Measurements from ENCODE around the gene ARHGAP20. TPM values are rescaled to one million over a fixed set of nuclear protein-coding genes. Genes with fewer than 3 reads are reported as not detected.
A peak's percentile ranks its signal among the peaks of the same experiment; 100 is the strongest.

Gene ARHGAP20
- 0.19 TPM for total RNA-seq
- long read RNA-seq: 0 reads

GRCh38 chr11:110711776-110712658, at the start of gene ARHGAP20:
ARHGAP20 (minus strand) TSS chr11:110712437; CDS start chr11:110712231, 206 bp downstream.
- intact Hi-C loops (cut with DNase I): loop anchor here (5.0 kb wide), 1 partner anchor 520 kb away; no protein-coding TSS in a partner anchor
- DNase-seq (ENCODE audit: low spot score): peak; percentile 77

- no peak for DNase-seq (ENCODE audit: low spot score)
- intact Hi-C loops (cut with DNase I): no loop called here
Observed at GRCh38 chr11:110761991-110762390, 49.8 kb upstream of the ARHGAP20 start.

GRCh38 chr11:110761131-110761530, 48.9 kb upstream of the ARHGAP20 start:
- DNase-seq (ENCODE audit: low spot score): no peak
- intact Hi-C loops (cut with DNase I): no loop called here

- intact Hi-C loops (cut with DNase I): no loop called here
- DNase-seq (ENCODE audit: low spot score): no peak
Observed at GRCh38 chr11:110759972-110760381, 47.7 kb upstream of the ARHGAP20 start.

GRCh38 chr11:110757962-110758755, 45.9 kb upstream of the ARHGAP20 start:
- intact Hi-C loops (cut with DNase I): no loop called here
- DNase-seq (ENCODE audit: low spot score): no peak

- intact Hi-C loops (cut with DNase I): no loop called here
- DNase-seq (ENCODE audit: low spot score): no peak
Observed at GRCh38 chr11:110757066-110757465, 44.8 kb upstream of the ARHGAP20 start.

GRCh38 chr11:110755941-110756340, 43.7 kb upstream of the ARHGAP20 start:
- intact Hi-C loops (cut with DNase I): no loop called here
- DNase-seq (ENCODE audit: low spot score): no peak

GRCh38 chr11:110752890-110753289, 40.7 kb upstream of the ARHGAP20 start:
- intact Hi-C loops (cut with DNase I): no loop called here
- DNase-seq (ENCODE audit: low spot score): no peak

GRCh38 chr11:110750100-110750499, 37.9 kb upstream of the ARHGAP20 start:
- no peak for DNase-seq (ENCODE audit: low spot score)
- intact Hi-C loops (cut with DNase I): no loop called here

GRCh38 chr11:110747531-110747930, 35.3 kb upstream of the ARHGAP20 start:
- intact Hi-C loops (cut with DNase I): no loop called here
- no peak for DNase-seq (ENCODE audit: low spot score)

- intact Hi-C loops (cut with DNase I): no loop called here
- no peak for DNase-seq (ENCODE audit: low spot score)
Observed at GRCh38 chr11:110738641-110739040, 26.4 kb upstream of the ARHGAP20 start.

- intact Hi-C loops (cut with DNase I): no loop called here
- DNase-seq (ENCODE audit: low spot score): no peak
Observed at GRCh38 chr11:110737593-110737992, 25.4 kb upstream of the ARHGAP20 start.

GRCh38 chr11:110736171-110736553, 23.9 kb upstream of the ARHGAP20 start:
- intact Hi-C loops (cut with DNase I): no loop called here
- DNase-seq (ENCODE audit: low spot score): no peak

GRCh38 chr11:110735455-110736170, 23.4 kb upstream of the ARHGAP20 start:
- no peak for DNase-seq (ENCODE audit: low spot score)
- intact Hi-C loops (cut with DNase I): no loop called here

GRCh38 chr11:110734790-110735189, 22.6 kb upstream of the ARHGAP20 start:
- DNase-seq (ENCODE audit: low spot score): no peak
- intact Hi-C loops (cut with DNase I): no loop called here

GRCh38 chr11:110730773-110731172, 18.5 kb upstream of the ARHGAP20 start:
- no peak for DNase-seq (ENCODE audit: low spot score)
- intact Hi-C loops (cut with DNase I): no loop called here

- intact Hi-C loops (cut with DNase I): no loop called here
- DNase-seq (ENCODE audit: low spot score): no peak
Observed at GRCh38 chr11:110728883-110729282, 16.6 kb upstream of the ARHGAP20 start.

GRCh38 chr11:110728476-110728875, 16.2 kb upstream of the ARHGAP20 start:
- no peak for DNase-seq (ENCODE audit: low spot score)
- intact Hi-C loops (cut with DNase I): no loop called here

- intact Hi-C loops (cut with DNase I): no loop called here
- no peak for DNase-seq (ENCODE audit: low spot score)
Observed at GRCh38 chr11:110724358-110724757, 12.1 kb upstream of the ARHGAP20 start.
